HG02610 (cell line): ENCODE measurements around the gene CFAP54.
"Not testable (repeated sequence)": the region's sequence is repeated elsewhere in the genome, so short reads cannot be mapped to it uniquely, and the experiment has no call there.

Source experiments
- ATAC-seq: cut with Tn5 transposase; IDR thresholded peaks from one replicate; pipeline ENCODE4 v1.9.1; 2021; ENCODE audit warnings: mild to moderate bottlenecking, moderate library complexity; ENCODE audit not compliant: unreplicated experiment

CFAP54 gene

DNA sequence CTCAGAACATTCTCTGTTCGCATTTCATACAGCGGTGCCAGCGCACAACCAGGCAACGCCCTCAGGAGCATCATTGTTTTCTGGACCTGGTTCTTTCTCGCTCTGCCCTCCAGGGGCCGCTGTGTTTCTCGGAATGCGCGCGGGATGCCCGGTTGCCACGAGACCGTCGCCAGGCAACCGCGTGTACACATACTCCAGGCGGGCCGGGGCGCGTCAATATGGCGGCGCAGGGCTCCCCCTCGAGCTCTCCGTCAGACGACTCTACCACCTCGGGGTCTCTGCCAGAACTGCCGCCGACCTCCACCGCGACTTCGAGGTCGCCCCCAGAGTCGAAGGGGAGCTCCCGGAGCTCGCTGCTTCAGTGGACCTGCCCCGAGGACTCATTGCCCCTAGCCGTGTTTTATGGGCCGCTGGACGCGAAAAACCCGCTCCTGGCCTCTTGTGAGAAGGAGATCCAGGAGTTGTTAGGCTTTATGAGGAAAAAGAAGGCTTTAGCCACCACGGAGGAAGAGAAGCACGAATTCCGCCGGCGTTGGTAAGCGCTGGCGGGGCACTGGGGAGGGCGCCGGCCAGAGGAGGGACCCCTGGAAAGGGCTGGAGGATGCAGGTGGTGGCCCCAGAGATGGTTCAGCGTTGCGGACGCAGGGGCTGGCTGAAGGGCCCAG, at the start of gene CFAP54:
Gene CFAP54 (plus strand): TSS at position 186 of the 665 bp plus-strand sequence. CDS start 33 bp downstream, at position 219.
- ATAC-seq = peak; percentile 84

DNA sequence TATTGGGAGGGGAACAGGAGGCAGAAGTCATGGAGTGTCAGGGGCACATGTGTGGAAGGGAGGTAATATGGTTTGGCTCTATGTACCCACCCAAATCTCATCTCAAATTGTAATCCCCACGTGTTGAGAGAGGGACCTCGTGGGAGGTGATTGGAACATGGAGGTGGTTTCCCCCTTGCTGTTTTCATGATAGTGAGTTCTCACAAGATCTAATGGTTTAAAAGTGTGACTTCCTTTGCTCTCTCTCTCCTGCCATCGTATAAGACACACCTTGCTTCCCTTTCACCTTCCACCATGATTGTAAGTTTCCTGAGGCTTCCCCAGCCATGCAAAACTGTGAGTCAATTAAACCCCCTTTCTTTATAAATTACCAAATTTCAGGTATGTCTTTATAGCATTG, 47.6 kb upstream of the CFAP54 start:
- ATAC-seq = no peak

DNA sequence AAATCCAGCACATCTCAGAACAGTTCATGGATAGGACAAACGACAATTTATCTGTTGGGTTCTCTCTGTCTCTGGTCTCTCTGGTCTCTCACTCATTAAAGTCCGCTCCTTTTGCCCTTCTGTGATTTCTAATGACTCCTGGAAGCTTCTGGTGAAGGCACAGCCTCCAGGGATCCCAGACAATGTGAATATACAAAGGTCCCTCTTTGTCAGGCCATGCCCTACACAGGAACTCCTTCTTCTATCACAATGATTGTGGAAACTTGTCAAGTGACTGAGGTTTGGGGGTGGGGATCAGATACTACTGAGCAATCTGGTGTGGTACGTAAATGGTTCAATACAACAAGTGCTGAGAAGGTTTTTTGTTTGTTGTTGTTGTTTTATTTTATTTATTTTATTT, 46.5 kb upstream of the CFAP54 start:
- ATAC-seq = no peak

- ATAC-seq = no peak
These were observed 45.0 kb upstream of the CFAP54 start for GRCh38 chr12:96444399-96444798.

DNA sequence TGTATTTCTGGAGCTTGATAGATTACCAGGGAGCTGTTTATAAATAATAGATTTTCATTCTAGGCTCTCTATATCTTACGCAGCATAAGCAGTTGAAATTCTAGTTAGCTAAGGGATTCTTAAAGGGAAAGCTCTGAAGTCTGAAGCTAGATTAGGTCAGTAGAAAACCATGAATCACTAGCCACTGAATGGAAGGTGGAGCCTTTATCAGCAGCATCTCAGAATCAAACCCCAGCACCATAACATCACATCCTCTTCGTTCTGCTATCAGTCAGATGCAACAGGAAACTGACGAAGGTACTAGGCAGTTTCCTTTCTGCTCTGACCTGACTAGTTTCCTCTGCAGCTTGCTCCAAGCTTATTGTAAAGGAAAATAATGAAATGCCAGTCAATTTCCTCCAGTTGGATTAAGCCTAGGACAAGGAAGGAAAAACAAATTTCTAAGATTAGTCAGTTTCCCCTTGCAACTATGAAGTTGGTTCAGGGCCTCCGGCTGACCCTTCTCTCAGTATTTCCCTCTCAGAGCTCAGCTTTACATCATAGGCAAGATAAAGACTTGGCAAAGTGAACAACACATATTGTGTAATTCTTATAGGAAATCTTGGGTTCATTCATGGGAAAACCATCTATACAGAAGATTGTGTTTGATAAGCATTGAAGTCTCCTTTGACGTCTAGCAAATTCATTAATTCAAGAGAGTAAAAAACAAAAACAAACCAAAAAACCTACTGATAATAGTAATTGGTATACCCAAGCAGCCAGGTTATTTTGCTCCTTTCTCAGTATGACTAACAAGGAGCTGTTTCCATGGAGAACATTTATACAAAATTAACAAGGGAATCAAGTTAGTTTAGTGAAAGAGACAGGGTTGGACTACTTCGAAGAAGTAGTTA, 43.4 kb upstream of the CFAP54 start:
- peak; percentile 97 for ATAC-seq

DNA sequence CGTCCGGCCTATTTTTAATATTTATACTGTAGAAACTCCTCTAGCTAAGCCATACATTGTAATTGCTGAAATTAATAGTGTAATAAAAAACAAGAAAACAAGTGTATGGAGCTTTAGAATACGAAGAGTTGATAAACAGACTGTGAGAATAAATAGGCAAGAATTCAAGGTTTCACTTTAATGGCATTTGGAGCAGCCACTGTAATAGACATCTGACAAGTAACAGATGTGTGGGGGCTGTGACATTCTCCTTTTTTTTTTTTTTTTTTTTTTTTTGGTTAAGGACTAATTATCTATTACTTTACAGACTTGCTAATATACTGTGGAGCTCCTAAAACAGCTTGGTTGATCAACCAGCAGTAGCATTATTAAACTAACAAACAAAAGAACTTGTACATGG, 42.1 kb upstream of the CFAP54 start:
- ATAC-seq = no peak

GRCh38 chr12:96448300-96448699, 41.1 kb upstream of the CFAP54 start:
- ATAC-seq = no peak

DNA sequence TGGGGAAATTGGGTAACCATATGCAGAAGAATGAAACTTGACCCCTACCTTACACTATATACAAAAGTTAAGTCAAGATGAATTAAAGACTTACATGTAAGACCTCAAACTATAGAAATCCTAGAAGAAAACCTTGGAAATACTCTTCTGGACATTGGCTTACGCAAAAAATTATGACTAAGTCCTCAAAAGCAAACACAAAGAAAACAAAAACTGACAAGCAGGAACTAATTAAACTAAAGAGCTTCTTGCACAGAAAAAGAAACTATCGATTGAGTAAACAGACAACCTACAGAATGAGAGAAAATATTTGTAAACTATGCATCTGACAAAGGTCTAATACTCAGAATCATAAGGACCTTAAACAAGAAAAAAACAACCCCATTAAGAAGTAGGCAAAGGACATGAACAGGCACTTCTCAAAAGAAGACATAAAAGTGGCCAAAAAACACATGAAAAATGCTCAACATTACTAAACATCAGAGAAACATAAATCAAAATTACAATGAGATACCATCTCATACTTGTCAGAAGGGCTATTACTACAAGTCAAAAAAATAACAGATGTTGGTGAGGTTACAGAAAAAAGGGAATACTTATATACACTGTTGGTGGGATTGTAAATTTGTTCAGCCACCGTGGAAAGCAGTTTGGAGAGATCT, 37.0 kb upstream of the CFAP54 start:
- ATAC-seq = no peak

DNA sequence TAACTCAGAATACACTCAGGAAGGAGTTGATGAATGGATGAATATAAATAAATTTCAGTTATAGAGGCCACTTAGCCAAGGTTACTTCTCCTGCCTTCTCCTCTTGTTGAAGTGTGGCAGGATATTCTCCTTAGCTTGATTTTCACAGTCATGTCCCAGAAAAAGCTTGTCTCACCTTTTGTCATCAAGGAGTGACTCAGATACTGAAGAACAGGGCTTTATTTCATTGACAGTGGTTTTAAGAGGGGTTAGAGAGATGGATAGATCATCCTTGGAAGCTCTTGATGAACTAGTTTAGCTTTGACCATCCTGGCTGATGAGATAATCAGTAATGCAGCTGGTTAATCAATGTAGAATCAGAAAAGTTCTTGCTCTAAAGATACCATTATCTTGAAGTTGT, 35.0 kb upstream of the CFAP54 start:
- ATAC-seq = no peak

DNA sequence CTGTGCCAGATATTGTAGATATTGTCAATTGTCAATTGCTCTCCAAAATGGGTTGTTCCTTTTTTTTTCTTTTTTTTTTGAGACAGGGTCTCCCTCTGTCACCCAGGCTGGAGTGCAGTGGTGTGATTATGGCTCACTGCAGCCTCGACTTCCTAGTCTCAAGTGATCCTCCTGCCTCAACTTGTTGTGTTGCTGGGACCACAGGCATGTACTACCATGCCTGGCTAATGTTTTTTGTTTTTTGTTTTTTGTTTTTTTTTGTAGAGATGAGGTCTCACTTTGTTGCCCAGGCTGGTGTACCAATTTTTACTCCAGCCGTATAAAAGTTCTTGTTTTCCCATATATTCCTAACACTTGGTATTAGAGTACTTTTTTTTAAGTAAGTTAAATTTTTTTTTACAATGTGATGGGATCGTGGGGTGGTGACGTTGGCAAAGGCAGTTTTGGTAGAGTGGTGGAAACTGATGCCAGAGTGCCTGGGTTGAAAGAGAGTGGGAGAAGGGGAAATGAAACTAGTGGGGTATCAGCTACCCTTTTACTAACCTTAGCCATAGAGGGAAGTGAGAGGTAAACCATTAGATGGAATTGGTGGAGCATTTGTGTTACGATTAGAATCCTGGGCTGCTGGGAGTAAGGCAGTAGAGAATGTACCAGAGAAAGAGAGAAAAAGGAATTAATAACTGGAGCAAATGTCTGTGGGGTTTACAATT, 33.0 kb upstream of the CFAP54 start:
- peak; percentile 79 for ATAC-seq

GRCh38 chr12:96457191-96457930, 32.0 kb upstream of the CFAP54 start:
- ATAC-seq = no peak

GRCh38 chr12:96459281-96459680, 30.1 kb upstream of the CFAP54 start:
- ATAC-seq = not testable (repeated sequence)

DNA sequence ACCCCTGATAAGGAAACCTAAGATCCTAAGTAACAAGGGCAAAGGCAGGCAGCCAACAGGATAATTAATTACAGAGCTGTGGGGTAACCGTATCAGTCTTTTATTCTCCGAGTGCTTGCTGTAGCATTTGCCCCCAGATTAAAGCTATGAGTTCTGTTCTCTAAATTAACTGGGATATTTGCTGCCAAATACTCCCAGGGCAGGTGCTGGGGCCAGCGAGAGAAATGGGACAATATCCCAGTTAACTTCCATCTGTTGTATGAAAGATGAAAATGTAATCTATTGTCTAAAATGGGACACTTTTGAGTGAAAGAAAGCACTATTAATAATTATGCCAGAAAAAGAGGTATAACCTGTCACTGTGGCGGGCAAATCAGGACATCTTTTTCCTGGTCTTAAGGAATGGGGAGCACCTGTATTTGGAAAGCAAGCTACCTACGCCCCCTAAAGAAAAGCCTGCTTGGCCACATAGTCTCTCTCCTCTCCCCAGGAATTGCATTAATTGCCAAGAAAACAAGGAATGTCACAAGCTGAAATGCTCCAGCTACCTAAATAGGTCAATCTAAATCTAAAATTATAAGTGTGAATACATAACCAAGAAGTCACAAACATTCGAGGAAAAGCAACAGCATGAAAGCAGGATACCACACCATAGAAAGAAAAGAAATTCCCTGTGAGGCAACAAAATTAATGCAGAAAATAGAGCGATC, 26.7 kb upstream of the CFAP54 start:
- no peak for ATAC-seq

GRCh38 chr12:96465896-96466295, 23.5 kb upstream of the CFAP54 start:
- no peak for ATAC-seq

GRCh38 chr12:96466939-96467751, 22.2 kb upstream of the CFAP54 start:
- ATAC-seq = no peak

DNA sequence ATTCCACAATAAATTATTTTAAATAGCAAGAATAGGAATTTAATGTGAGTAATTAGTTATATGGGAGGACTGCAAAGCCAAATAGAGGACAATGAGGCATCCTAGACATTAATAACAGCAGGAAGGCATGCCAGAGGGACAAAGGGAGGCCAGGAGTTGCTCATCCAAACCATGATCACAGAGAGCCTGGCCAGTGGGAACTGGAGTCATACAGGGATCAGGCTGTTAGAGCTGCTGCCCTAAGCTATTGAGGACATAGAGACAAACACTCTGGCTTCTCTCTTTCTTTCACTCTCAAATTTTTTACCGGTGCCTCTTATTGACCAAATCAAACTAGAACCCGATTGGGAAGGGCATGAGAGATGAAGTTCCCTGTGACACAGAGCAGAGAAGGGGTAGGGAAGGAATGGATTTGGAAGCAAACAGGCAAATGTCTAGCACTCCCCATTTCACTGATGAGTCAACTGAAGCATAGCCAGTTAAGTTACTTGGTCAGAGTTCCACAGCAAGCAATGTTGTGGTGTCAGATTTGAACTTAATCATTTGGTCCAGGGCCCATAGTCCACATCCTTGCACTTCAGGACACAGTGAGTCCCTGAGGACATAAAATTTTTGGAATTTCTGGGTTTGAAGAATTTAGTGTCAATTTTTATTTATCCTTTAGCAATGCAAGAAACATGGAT, 17.9 kb upstream of the CFAP54 start:
- no peak for ATAC-seq

DNA sequence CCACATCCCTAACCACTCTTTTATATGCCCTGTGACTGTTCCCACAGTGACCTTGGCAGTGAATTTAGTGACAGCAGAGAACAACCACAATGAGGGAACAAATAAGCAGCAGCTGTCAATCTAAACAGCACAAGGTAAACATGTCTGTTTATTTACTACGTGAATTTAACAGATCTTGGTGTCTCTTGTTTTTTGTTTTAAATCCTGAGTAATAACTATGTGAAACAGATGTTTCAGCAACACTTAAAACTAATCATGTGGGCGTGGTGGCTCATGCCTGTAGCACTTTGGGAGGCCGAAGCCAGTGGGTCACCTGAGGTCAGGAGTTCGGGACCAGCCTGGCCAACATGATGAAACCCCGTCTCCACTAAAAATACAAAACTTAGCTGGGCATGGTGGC, 17.0 kb upstream of the CFAP54 start:
- no peak for ATAC-seq

DNA sequence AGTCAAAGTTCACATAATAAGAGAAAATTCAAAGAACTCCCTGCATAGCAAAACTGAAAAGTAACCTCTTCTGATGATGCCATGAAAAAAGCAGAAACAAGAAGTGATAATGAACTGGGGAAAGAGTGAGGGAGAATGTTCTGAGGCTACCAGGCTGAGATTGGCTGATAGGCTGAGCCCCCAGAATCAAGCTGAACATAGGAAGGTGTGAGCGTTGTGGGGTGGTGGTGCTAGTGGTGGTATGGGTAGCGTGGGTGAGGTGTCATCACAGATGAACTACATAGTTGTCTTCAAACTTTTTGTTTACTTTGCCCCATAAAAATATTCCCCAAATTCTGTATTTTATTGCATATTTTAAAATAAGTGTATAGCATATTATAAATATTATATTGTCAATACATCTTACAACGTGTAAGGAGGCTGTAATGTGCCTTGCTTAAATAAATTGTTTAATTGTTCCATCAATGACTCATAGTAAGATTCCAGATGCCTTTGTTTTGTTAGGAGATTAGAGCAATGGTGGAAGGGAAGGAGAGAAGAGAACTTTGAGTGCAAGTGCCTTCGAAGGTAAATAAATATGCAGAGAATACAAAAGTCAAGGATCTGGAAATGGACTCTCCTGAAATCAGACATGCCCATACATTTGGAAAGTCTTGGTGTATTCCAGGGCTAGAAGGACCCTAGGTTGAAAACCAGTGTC, 15.8 kb upstream of the CFAP54 start:
- no peak for ATAC-seq
